NCI-H226 (cell line): ENCODE measurements around the gene TENM3.

Experiments
- DNase-seq: peaks from one replicate; pipeline ENCODE4 v3.0.0-alpha.2; 2015

TENM3 gene

DNA sequence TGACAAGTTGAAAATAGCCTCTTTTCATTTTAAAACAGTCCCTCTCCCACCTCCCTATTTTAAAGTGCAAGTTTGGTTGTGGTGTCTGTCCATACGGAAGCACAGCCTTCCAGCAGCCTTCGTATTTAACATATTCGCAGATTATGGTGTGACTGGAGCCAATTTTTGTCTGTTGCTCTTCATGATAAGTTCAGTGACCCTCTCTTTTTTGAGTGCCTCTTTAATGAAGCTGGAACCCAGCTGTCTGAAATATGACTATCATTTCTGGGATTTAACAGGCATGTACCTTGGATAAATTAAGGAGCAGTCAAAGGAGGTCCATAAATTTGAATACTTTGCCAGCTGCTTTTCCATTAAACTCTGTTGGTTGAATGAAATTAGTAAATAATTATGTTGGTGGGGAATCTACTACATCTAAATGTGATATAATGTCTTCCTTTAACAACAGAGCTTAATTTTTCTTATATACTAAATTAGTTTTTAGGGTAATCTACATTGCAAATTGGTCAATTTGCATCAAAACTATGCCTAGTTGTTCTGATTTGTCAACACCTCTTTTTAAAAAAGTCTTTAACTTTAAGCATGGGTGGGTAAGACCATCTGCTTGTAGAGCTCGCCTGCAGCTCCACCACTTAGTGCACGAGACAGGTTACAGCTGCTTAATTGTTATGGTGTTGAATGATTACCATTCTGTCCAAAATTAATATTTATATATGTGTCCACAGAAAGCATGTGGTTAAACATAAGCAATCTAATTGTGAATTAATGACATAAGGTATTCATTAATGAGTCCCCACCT, 457.4 kb downstream of the TENM3 start:
- no peak for DNase-seq

DNA sequence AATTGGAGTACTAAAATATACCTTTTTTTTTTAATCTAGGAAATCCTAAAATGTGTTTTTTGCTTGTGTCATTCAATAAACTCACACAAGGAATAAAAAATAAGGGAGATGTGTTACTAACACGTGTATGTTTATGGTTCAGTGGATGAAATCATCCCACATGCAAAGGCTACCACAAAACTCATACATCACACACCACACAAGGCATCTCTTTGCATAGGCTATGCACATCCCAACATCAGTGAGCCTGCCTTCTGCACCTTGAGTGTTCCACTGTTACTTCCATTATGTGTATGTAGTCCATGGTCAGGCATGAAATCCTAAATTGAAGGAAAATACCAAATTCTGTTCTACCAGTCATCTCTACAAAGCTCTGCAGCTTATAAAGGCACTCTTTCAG, 460.9 kb downstream of the TENM3 start:
- DNase-seq: no peak

DNA sequence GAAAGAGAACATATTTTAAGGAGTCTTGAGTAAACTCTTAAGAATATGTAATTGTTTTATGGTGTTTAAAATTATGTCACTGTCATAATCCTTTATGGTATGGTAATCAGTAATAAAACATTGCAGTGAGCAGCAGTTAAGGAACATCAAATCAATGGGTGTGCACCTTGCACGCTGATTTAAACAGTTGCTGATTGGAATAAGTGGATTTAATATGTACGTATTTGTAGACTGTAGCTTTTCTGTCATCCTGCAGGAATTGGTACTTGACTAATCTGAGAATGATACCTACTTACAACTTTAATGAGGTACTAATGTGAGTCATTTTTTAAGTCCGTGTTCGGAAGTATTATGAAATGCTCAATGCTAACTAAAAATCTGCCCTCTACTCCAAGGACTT, 461.7 kb downstream of the TENM3 start:
- DNase-seq: no peak

DNA sequence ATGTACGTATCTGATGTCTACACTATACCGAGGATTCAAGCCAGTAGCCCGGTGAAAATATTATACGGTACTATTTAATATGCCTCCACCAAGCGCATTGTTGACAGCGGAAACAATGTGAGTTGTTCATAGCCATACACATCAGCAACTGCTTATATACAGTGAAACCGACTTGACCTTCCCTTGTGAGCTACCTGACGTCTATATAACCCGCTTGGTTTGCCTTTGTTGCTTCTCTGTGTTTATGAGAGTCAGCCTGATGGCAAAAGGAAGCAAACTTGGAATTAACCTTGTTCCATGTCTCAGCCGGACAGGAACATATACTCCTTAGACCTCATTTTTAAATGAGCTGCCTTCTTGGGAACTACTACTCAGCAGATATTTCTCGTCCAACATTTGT, 462.2 kb downstream of the TENM3 start:
- DNase-seq: no peak

GRCh38 chr4:182711211-182711610, 468.0 kb downstream of the TENM3 start:
- DNase-seq: no peak

GRCh38 chr4:182715548-182715947, 472.3 kb downstream of the TENM3 start:
- no peak for DNase-seq

DNA sequence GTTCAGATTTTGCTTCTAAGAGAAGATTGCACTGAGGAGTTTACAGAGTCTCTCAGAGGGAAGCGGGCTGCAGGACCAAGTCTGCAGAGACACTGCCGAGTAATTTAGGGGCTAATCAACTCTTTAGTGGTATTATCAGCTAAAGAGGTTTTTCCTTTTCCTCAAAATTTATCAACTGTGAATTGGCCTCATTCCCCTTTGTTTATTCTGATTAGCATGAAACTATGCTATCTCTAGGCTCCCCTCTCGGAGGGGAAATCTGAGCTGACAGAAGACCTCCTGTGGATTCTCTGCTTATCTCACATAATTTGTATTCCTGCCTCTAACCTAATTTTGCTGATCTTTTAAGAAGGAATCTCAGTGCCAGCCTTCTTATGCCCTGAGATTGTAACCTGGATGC, 473.0 kb downstream of the TENM3 start:
- DNase-seq: no peak

DNA sequence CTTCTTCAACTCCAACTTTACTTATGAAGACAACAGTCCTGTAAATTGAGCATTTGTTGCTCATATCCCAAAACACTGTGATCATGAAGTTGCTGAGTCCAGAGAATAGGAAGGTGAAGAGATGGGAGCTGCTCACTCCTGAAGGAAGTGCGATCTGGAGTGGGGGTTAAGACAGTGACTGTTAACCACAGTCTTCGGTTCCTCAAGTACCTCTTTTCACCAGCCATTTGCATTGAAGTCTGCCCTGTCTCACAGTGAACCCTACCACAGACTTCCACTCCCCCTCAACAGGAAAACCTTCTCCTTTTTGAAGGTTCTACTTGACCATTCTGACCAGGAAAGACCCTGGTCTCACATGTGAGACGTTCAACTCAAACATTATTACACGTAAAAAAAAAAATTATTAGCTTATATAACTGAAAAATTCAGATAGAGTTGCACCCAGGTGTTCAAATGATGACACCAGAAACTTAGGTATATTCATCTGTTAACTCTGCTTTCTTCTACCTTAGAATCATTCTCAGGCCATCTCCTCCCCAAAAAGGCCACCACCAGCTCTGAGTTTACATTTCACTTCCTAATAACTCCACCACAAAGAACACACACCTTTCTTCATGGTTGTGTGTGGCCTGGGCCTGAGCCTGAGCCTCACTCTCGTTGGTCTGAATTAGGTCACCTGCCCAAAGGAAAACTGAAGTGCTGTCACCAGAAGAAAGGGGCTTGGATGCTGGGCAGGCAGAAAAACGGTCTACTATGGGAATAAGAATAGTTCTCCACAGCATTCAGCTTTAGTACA, 474.8 kb downstream of the TENM3 start:
- no peak for DNase-seq

DNA sequence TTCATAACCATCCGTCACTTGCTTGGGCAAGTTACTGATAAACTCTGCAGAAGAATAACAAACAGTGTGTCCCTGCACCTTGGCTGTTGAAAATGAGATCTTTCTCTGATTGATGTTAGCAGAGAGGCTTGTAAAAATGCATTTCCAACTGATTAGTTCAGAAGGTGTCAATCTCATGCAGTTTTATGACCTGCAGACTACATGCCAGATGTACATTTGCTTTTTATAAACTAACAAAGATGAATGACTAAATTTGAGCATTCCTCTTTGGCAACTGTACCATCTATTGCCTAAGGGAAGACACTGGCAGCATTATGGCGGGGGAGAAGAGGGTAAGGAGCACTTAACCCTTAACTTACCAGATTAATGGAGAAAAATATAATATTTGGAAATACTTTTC, 481.2 kb downstream of the TENM3 start:
- no peak for DNase-seq

DNA sequence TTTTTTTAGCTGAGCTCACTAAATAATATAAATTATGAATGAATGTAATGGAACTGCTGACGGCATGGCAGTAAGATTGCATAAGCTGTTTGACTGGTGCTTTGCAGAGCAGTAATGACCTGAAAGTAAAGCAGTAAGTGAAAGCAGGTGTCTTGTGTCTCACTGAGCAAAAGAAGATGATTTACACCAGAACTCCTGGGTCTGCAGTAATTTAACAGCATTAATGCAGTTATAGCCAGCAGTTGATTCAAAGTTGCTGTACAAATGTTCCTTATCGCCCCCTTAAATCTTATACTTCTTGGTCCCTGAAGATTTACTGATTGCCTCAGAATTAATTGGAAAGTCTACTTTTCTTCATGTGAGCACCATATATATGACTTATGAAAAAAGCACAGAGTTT, 486.3 kb downstream of the TENM3 start:
- no peak for DNase-seq

DNA sequence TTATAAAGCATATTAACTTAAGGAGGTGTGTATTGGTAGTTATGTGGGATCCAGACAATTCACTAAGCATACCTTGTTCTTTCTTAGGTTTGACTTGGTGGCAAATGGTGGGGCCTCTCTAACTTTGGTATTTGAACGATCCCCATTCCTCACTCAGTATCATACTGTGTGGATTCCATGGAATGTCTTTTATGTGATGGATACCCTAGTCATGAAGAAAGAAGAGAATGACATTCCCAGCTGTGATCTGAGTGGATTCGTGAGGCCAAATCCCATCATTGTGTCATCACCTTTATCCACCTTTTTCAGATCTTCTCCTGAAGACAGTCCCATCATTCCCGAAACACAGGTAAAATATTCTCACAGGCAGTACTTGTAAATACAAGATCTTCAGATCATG, 487.6 kb downstream of the TENM3 start:
- no peak for DNase-seq

DNA sequence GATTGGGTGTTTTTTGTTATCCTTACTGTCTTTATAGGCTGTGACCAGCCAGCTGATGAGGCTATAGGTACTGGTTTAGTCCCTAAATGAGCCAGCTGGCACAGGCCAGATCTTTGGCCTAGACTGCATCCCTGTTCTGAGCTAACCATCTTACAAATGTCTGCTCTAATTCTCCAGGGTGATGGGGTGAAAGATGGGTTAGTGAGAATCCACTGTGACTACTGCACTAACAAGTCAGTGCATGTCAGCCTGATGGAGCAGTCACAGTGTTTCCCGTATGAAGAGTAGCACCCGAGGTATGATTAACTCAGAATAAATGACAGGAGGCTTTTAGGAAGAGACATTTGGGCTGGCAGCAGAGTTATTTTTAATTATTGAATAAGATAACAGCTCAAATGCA, 493.0 kb downstream of the TENM3 start:
- no peak for DNase-seq

- peak; percentile 61 for DNase-seq
Observed at GRCh38 chr4:182738283-182739047, 495.3 kb downstream of the TENM3 start.

DNA sequence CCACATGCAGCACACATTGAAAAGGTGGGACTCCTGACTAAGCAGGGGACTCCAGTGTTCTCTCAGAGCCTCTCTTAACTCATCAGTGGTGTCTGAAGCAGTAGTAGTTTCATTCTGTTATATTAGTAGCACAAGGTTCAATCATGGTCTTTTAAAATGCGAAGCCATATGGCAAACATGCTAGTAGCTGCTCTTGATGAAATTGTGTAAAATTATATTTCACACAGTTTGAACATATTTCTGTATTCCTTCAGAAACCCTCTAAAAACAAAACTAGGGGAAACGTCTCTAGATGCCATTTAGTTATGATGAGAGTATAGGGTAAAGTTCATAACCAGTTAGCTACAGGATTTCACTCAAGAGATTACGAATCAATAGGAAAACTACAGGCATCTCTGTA, 497.1 kb downstream of the TENM3 start:
- DNase-seq: no peak

GRCh38 chr4:182741054-182741453, 497.9 kb downstream of the TENM3 start:
- DNase-seq: no peak

- DNase-seq: no peak
Observed at GRCh38 chr4:182741914-182742313, 498.7 kb downstream of the TENM3 start.

- DNase-seq: no peak
Observed at GRCh38 chr4:182743815-182744214, 500.6 kb downstream of the TENM3 start.

DNA sequence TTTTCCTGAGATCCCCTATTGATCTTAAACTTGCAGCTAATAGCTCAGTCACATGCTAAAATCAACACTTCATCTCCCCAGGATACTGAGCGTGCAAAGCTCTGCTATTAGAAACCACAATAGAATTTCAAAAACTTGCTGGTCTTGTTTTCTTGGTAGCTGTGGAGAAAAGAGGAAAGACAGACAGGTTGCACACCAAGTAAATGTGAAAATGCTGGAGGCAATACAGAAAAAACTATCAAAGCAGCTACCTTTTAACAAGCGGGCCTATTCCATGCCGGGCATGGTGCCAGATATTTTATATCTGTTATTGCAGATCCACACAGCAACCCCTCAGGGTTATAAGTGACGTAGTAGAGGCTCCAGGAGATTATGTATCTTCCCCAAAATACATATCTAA, 502.0 kb downstream of the TENM3 start:
- peak; percentile 67 for DNase-seq

DNA sequence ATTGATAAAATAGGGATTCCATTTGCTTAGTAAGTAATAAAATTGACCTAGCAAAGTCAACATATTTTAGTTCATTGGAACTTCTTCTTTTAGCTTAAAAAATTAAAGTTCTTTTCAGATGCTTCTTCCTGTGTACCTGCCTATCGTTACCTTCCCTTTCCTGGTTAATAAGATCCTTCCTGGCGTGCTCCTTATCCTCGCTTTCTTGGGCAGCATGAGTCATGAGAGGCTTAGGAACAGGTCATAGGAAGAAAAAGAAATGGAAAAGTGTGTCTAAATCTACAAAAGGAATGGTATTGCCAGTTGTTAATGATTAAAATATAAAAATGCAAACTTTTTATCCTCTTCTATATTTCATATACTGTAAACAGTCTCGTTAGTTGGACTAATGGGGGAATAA, 503.7 kb downstream of the TENM3 start:
- no peak for DNase-seq

GRCh38 chr4:182748283-182748682, 505.1 kb downstream of the TENM3 start:
- no peak for DNase-seq

DNA sequence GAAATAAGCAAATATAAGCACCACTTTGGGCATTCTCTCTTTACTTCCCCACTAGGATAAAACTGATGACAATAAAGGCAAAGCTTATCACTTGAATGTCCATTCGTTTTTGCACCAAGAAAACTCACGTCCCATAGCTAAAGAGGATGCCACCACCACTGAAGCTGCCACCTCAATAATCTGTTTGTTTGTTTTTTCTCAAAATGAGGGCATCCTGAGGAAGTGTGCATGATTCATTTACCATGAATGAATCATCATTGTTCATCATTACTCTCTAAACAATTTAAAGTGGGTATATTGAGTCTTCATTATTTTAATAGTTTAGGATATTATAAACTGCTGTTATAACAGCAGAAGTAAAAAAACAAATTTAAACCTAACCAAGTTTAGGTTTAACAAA, 505.7 kb downstream of the TENM3 start:
- DNase-seq: no peak

- no peak for DNase-seq
Observed at GRCh38 chr4:182749667-182750167, 506.5 kb downstream of the TENM3 start.

DNA sequence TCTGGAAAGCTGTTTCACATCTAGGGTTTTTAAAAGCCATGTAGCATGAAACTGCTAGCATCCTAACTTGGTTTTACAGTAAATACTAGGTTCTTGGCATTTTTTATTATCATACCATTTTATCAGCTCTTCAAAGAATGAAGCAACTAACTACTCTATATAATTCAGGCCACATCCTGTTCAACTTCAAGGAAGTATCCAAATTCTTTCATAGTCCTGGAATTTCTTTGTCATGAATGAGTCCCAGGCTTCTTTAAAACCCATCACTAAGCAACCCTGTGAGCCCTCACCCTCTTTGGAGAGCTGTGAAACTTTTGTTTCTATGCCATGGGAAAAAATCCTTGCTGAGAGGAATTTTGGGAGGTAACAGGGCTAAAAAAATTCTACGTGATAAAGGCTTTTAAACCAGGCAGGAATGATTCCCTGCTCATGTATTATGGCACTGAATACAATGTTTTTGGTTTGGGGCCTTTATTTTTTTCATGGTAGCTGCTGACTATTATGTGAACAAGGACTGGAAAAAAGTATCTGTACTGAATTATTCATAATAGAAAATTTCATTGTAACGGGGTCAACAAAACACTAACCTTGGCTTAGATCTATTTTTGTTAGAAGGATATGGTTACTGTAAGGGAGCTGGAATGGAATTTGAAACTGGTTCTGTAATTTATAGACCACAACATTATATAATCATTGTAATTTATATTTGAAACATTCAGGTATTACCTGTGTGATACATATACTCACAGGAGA, 509.1 kb downstream of the TENM3 start:
- DNase-seq: peak; percentile 78
